Panc1 (cell line): ENCODE measurements around the gene CHPT1.

ENCODE experiments used
- POLR2AphosphoS5 ChIP-seq: IDR thresholded peaks from 2 replicates; pipeline ENCODE4 v1.6.1; 2012; ENCODE audit warnings: mild to moderate bottlenecking, low read depth, low read length, moderate library complexity
- TF ChIP-seq, protein P1 (sequence below): fragments of 450-650 bp; IDR thresholded peaks from 2 replicates; pipeline ENCODE4 v1.5.1; 2017; ENCODE audit warnings: mild to moderate bottlenecking

DNA sequence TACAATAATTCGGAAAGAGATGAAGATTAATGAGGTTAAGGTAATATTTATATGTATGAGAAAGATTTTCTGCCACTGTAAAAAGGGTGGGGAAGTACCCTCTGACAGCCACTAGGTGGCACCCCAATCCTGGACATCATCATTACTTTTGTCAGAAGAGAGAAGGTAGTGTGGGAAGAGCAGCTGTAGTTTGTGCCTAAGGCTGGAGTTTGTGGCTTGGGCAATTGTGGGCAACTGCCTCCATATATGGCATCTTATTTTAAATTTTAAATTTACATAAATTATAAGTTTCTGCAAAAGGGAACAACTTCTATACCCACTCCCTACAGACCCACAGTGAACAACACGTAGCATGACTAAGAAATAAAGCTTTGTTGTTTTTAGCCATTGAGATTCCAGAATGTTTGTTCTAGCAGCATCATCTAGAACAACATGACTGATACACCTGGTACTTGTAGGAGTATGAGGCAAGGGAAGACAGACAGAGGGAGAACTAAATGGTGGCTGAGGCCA lies 76.3 kb downstream of the CHPT1 start:
- TF ChIP-seq, protein P1, sequence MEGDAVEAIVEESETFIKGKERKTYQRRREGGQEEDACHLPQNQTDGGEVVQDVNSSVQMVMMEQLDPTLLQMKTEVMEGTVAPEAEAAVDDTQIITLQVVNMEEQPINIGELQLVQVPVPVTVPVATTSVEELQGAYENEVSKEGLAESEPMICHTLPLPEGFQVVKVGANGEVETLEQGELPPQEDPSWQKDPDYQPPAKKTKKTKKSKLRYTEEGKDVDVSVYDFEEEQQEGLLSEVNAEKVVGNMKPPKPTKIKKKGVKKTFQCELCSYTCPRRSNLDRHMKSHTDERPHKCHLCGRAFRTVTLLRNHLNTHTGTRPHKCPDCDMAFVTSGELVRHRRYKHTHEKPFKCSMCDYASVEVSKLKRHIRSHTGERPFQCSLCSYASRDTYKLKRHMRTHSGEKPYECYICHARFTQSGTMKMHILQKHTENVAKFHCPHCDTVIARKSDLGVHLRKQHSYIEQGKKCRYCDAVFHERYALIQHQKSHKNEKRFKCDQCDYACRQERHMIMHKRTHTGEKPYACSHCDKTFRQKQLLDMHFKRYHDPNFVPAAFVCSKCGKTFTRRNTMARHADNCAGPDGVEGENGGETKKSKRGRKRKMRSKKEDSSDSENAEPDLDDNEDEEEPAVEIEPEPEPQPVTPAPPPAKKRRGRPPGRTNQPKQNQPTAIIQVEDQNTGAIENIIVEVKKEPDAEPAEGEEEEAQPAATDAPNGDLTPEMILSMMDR: peak; percentile 90
- no peak for TF ChIP-seq POLR2AphosphoS5
